Astrocyte (in vitro differentiated cells and primary cell): ENCODE data around the gene FMN1. TPM values are rescaled to one million over a fixed set of nuclear protein-coding genes. Genes with fewer than 3 reads are reported as not detected.

Experiments used
- DNase-seq: peaks from one replicate; pipeline ENCODE4 v3.0.0-alpha.2; 2010; ENCODE audit warnings: low read depth
- FAIRE-seq: peaks from 2 replicates; lab custom pipeline; 2011; peaks lifted over from hg19 to GRCh38; lab: Jason Lieb, UNC
- H2AFZ ChIP-seq: 2 replicates; pipeline ENCODE4 v1.6.0; 2012; ENCODE audit warnings: low read depth, low read length, inconsistent platforms
- H3K27ac ChIP-seq: 2 replicates; pipeline ENCODE4 v1.5.1; 2011; ENCODE audit warnings: low read depth, low read length, inconsistent platforms
- H3K27me3 ChIP-seq: 2 replicates; pipeline ENCODE4 v1.6.0; 2011; ENCODE audit warnings: low read length, inconsistent platforms; ENCODE audit not compliant: insufficient read depth
- H3K36me3 ChIP-seq: 2 replicates; pipeline ENCODE4 v1.5.1; 2011; ENCODE audit warnings: low read length, inconsistent platforms; ENCODE audit not compliant: insufficient read depth
- H3K4me1 ChIP-seq: 2 replicates; pipeline ENCODE4 v1.5.1; 2011; ENCODE audit warnings: low read length, inconsistent platforms; ENCODE audit not compliant: insufficient read depth
- H3K4me2 ChIP-seq: 2 replicates; pipeline ENCODE4 v1.6.0; 2012; ENCODE audit warnings: low read length, inconsistent platforms
- H3K4me3 ChIP-seq: 2 replicates; pipeline ENCODE4 v1.5.1; 2011; ENCODE audit warnings: low read depth, mild to moderate bottlenecking, low read length, inconsistent platforms; ENCODE audit not compliant: insufficient read depth
- H3K79me2 ChIP-seq: 2 replicates; pipeline ENCODE4 v1.6.0; 2012; ENCODE audit warnings: mild to moderate bottlenecking, low read length, inconsistent platforms; ENCODE audit not compliant: insufficient read depth
- H3K9ac ChIP-seq: 2 replicates; pipeline ENCODE4 v1.6.0; 2012; ENCODE audit warnings: mild to moderate bottlenecking, low read length, inconsistent platforms
- H3K9me3 ChIP-seq: 2 replicates; pipeline ENCODE4 v1.5.1; 2012; ENCODE audit warnings: low read depth, mild to moderate bottlenecking, low read length, inconsistent platforms; ENCODE audit not compliant: insufficient read depth
- H4K20me1 ChIP-seq: 2 replicates; pipeline ENCODE4 v1.6.0; 2012; ENCODE audit warnings: low read length, inconsistent platforms; ENCODE audit not compliant: insufficient read depth
- H3K27ac Mint-ChIP-seq: one replicate; pipeline ENCODE4 v1.8.0; 2021; ENCODE audit warnings: mild to moderate bottlenecking, mixed read lengths; ENCODE audit not compliant: unreplicated experiment
- H3K27me3 Mint-ChIP-seq: one replicate; pipeline ENCODE4 v1.8.0; 2021; ENCODE audit warnings: low read depth, mixed read lengths; ENCODE audit not compliant: unreplicated experiment
- H3K36me3 Mint-ChIP-seq: one replicate; pipeline ENCODE4 v1.8.0; 2021; ENCODE audit warnings: low read depth, mixed read lengths; ENCODE audit not compliant: unreplicated experiment
- H3K4me1 Mint-ChIP-seq: one replicate; pipeline ENCODE4 v1.8.0; 2021; ENCODE audit warnings: low read depth, mixed read lengths; ENCODE audit not compliant: unreplicated experiment
- H3K4me3 Mint-ChIP-seq: one replicate; pipeline ENCODE4 v1.8.0; 2021; ENCODE audit warnings: mild to moderate bottlenecking, moderate library complexity, mixed read lengths; ENCODE audit not compliant: unreplicated experiment
- H3K9me3 Mint-ChIP-seq: one replicate; pipeline ENCODE4 v1.8.0; 2021; ENCODE audit warnings: mild to moderate bottlenecking, mixed read lengths; ENCODE audit not compliant: unreplicated experiment
- EZH2 ChIP-seq: IDR thresholded peaks from 2 replicates; pipeline ENCODE4 v1.6.1; 2012; ENCODE audit warnings: mild to moderate bottlenecking, low read length, inconsistent platforms; ENCODE audit not compliant: insufficient read depth
- total RNA-seq: library from RNA; stranded (reverse); gene quantifications from 2 replicates; pipeline ENCODE4 v1.2.1, GENCODE V29; 2021
- TF ChIP-seq, protein P1 (sequence below): IDR thresholded peaks from 2 replicates; pipeline ENCODE4 v1.5.1; 2011; ENCODE audit warnings: low read depth, mild to moderate bottlenecking, inconsistent platforms, low read length, moderate library complexity; ENCODE audit not compliant: insufficient read depth

Gene FMN1
- total RNA-seq, 1 donor from 2014 or later, result 5.3 TPM

GRCh38 chr15:32819448-32819847 is 375.1 kb downstream of the FMN1 start:
- H3K27me3 ChIP-seq, result no peaks in the 10 kb centered on the region
- Mint-ChIP-seq H3K4me1 (peaks cover 11% of the 10 kb centered on the region), H3K36me3 (no peaks in the 10 kb centered on the region), H3K4me3 (no peak overlapping the region), H3K9me3 (peaks cover 2% of the 10 kb centered on the region), H3K27me3 (no peaks in the 10 kb centered on the region), H3K27ac (no peak overlapping the region)
- H3K4me3 ChIP-seq, result no peak overlapping the region
- H3K4me1 ChIP-seq, result peaks cover 18% of the 10 kb centered on the region
- H3K36me3 ChIP-seq, result no peaks in the 10 kb centered on the region
- H4K20me1 ChIP-seq, result no peaks in the 10 kb centered on the region
- peak overlapping the region; percentile 51 for H3K4me2 ChIP-seq
- peak overlapping the region; percentile 44 for H3K9ac ChIP-seq
- no peaks in the 10 kb centered on the region for H3K9me3 ChIP-seq
- DNase-seq (peak; percentile 25), FAIRE-seq (peak; percentile 64)
- H2AFZ ChIP-seq, result no peak overlapping the region
- peak overlapping the region; percentile 53 for H3K27ac ChIP-seq
- no peaks in the 10 kb centered on the region for H3K79me2 ChIP-seq
- TF ChIP-seq EZH2, result no peak
- TF ChIP-seq, protein P1, sequence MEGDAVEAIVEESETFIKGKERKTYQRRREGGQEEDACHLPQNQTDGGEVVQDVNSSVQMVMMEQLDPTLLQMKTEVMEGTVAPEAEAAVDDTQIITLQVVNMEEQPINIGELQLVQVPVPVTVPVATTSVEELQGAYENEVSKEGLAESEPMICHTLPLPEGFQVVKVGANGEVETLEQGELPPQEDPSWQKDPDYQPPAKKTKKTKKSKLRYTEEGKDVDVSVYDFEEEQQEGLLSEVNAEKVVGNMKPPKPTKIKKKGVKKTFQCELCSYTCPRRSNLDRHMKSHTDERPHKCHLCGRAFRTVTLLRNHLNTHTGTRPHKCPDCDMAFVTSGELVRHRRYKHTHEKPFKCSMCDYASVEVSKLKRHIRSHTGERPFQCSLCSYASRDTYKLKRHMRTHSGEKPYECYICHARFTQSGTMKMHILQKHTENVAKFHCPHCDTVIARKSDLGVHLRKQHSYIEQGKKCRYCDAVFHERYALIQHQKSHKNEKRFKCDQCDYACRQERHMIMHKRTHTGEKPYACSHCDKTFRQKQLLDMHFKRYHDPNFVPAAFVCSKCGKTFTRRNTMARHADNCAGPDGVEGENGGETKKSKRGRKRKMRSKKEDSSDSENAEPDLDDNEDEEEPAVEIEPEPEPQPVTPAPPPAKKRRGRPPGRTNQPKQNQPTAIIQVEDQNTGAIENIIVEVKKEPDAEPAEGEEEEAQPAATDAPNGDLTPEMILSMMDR, result no peak

DNA sequence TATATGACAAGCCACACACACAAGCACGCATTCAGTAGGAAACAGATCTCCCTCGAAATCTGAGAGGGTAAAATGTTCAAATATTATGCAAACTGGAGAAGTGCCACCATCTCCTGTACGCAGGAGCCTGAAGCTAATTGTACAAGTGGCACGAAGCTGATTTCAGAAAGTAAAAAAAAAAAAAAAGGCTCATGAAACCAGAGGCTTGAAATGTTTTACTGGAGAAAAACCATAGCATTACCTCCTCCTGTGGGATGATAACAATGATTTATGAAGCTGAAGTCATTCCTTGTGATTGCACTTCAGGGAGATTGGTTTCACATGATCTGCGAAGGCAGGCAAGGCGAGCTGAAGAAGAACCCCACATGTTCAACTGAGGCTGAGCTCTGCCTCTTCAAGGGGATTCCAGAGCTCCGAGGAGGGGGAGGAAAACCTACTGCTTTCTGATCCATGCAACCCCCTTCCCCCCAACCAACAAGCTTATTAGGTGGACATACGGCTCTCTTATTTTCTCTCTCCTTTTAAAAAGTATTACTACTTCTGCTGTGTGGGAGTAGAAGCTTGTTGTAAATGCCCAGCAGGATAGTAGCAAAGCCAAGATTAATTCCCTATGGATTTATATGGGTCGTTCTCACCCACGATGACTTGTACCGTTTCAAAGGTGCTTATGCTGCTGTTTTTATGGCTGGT is 375.6 kb downstream of the FMN1 start:
- no peak for TF ChIP-seq EZH2
- TF ChIP-seq, protein P1, result no peak
- H4K20me1 ChIP-seq, result no peaks in the 10 kb centered on the region
- peak overlapping the region; percentile 53 for H3K27ac ChIP-seq
- H3K27me3 ChIP-seq, result no peaks in the 10 kb centered on the region
- H3K27ac Mint-ChIP-seq, result no peak overlapping the region
- no peaks in the 10 kb centered on the region for H3K27me3 Mint-ChIP-seq
- DNase-seq (peak; percentile 90), FAIRE-seq (no peak)
- peaks cover 2% of the 10 kb centered on the region for H3K9me3 Mint-ChIP-seq
- H3K9me3 ChIP-seq, result no peaks in the 10 kb centered on the region
- peaks cover 9% of the 10 kb centered on the region for H3K4me1 Mint-ChIP-seq
- H3K4me3 ChIP-seq, result peak overlapping the region; percentile 15
- H2AFZ ChIP-seq, result no peak overlapping the region
- no peaks in the 10 kb centered on the region for H3K36me3 ChIP-seq
- H3K9ac ChIP-seq, result peak overlapping the region; percentile 44
- peaks cover 13% of the 10 kb centered on the region for H3K4me1 ChIP-seq
- H3K36me3 Mint-ChIP-seq, result no peaks in the 10 kb centered on the region
- H3K4me2 ChIP-seq, result peak overlapping the region; percentile 51
- no peak overlapping the region for H3K4me3 Mint-ChIP-seq
- H3K79me2 ChIP-seq, result no peaks in the 10 kb centered on the region

DNA sequence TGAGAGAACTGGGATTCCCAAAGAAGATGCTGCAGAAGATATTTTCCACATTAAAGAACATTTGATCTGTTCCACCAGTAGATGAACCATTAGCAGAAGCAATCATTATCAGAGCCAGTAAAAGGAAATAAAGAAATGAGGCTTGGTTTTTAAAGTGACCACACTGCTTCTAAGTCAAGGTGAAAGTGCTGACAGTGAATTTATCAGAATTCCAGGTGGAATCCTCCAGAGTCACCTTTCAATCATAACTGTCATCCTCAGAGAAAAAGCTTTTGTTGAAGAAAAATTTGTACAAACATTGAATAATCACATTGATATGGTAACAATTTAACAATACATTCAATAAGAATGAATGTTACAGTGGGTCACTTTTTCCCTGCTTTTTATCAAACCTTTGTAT is 376.9 kb downstream of the FMN1 start:
- Histone ChIP-seq H3K4me3 (no peak overlapping the region), H3K27ac (no peak overlapping the region), H2AFZ (no peak overlapping the region), H3K79me2 (no peaks in the 10 kb centered on the region), H3K9me3 (no peaks in the 10 kb centered on the region), H4K20me1 (no peaks in the 10 kb centered on the region), H3K4me1 (peaks cover 9% of the 10 kb centered on the region), H3K4me2 (no peak overlapping the region), H3K36me3 (no peaks in the 10 kb centered on the region), H3K27me3 (no peaks in the 10 kb centered on the region), H3K9ac (no peak overlapping the region)
- Mint-ChIP-seq H3K4me3 (no peak overlapping the region), H3K4me1 (peaks cover 5% of the 10 kb centered on the region), H3K27ac (no peak overlapping the region), H3K36me3 (no peaks in the 10 kb centered on the region), H3K9me3 (peaks cover 2% of the 10 kb centered on the region), H3K27me3 (no peaks in the 10 kb centered on the region)
- DNase-seq (no peak), FAIRE-seq (no peak)
- TF ChIP-seq EZH2, result no peak
- TF ChIP-seq, protein P1, result no peak
